Activated CD8-positive, alpha-beta T cell treated with anti-CD3 and anti-CD28 coated beads for 36 hours (primary cell): Measurements from ENCODE around the gene PPM1L. TPM values are rescaled to one million over a fixed set of nuclear protein-coding genes. Genes with fewer than 3 reads are reported as not detected.

Experiments used
- ATAC-seq: fragments of 200-7000 bp; cut with Tn5 transposase; one replicate; pipeline ENCODE4 v1.10.0; 2021; ENCODE audit warnings: mild to moderate bottlenecking, moderate library complexity
- CTCF ChIA-PET: fragments of 350-600 bp; sonication (Branson Sonifier 250); formaldehyde crosslinking; loops from one replicate; lab custom pipeline; 2021; ENCODE audit warnings: antibody characterized with exemption; lab: Charles Lee
- POLR2A ChIA-PET: fragments of 350-600 bp; sonication (Branson Sonifier 250); formaldehyde crosslinking; loops from one replicate; lab custom pipeline; 2021; ENCODE audit warnings: antibody characterized with exemption; lab: Charles Lee
- DNase-seq: peaks from one replicate; pipeline ENCODE4 v3.0.0-alpha.2; 2020
- H3K27ac Mint-ChIP-seq: one replicate; pipeline ENCODE4 v1.8.0; 2021; ENCODE audit warnings: mild to moderate bottlenecking, mixed read lengths
- H3K27me3 Mint-ChIP-seq: one replicate; pipeline ENCODE4 v1.8.0; 2021; ENCODE audit warnings: mixed read lengths
- H3K36me3 Mint-ChIP-seq: one replicate; pipeline ENCODE4 v1.8.0; 2021; ENCODE audit warnings: low read depth, mixed read lengths
- H3K4me1 Mint-ChIP-seq: one replicate; pipeline ENCODE4 v1.8.0; 2021; ENCODE audit warnings: low read depth, mixed read lengths
- H3K4me3 Mint-ChIP-seq: one replicate; pipeline ENCODE4 v1.8.0; 2021; ENCODE audit warnings: mild to moderate bottlenecking, moderate library complexity, mixed read lengths
- H3K9me3 Mint-ChIP-seq: one replicate; pipeline ENCODE4 v1.8.0; 2021; ENCODE audit warnings: mixed read lengths
- intact Hi-C: fragments of 100-400 bp; cut with micrococcal nuclease; formaldehyde crosslinking; loops from one replicate; pipeline ENCODE4 v1.10.0; 2022
- total RNA-seq, 2 experiments: library from RNA; stranded (reverse); gene quantifications; one replicate each; pipeline ENCODE4 v1.2.3, GENCODE V29; 2021
- TF ChIP-seq, protein P1 (sequence below): fragments of 200-600 bp; IDR thresholded peaks from one replicate; pipeline ENCODE4 v1.8.0; 2022; ENCODE audit warnings: antibody characterized with exemption, mild to moderate bottlenecking

Gene PPM1L
- total RNA-seq, 2 experiments from 2014 or later = 2.6 to 2.7 TPM

DNA sequence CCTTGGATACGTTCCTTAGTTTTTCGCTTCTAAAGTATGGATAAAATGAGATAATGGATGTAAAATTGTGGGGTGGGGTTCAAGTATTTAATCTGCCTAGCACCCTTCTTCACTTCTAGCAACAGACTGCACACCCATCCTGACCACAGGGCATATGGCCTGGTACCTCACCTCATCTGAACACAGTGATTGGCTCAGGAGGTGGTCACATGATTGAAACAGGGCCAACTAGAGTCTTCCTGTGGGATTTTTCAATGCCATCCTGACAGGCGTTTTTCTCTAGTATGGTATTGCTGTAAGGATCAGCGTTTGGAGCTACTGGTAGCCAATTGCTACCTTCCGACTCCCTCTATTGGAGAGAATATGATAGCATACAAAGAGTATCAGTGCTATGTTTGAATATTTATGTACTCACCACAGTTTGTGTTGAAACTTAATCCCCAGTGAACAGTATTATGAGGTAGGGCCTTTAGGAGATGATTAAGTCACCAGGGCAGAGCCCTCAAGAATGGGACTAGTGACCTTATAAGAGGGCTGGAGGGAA is 172.2 kb downstream of the PPM1L start:
- CTCF ChIA-PET = interaction anchor here (1.1 to 1.3 kb wide), 3 partner anchors 13 to 170 kb away, joined by 3 read pairs; no protein-coding TSS in a partner anchor
- intact Hi-C loops = no loop called here

DNA sequence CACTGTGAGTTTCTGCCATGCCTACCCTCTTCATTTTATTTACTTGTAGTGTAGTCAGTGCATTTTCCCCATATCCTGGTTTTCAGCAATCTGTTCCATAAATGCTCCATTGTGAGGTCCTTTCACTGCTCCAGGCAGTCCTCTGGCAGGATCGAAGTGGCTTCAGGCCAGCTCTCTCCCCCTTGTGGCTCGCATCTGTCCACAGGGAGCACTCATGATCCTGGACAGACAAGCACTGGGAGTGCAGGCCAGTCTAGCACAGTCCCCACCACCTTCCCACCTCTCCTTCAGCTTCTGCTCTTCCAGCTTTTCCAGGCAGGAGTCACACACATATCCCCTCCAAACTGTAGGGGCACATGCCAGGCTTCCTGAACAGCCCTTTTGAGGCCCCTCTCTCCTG is 173.6 kb downstream of the PPM1L start:
- Mint-ChIP-seq H3K36me3 (no peaks in the 10 kb centered on the region), H3K27ac (no peak overlapping the region), H3K9me3 (no peaks in the 10 kb centered on the region), H3K4me3 (no peak overlapping the region), H3K27me3 (no peaks in the 10 kb centered on the region), H3K4me1 (no peaks in the 10 kb centered on the region)
- ATAC-seq (no peak), DNase-seq (no peak)
- intact Hi-C loops = no loop called here
- ChIA-PET CTCF (interaction anchor here (2.0 kb wide), 1 partner anchor 12 kb away, joined by 7 read pairs; no protein-coding TSS in a partner anchor), POLR2A (no interaction called here)
- TF ChIP-seq, protein P1, sequence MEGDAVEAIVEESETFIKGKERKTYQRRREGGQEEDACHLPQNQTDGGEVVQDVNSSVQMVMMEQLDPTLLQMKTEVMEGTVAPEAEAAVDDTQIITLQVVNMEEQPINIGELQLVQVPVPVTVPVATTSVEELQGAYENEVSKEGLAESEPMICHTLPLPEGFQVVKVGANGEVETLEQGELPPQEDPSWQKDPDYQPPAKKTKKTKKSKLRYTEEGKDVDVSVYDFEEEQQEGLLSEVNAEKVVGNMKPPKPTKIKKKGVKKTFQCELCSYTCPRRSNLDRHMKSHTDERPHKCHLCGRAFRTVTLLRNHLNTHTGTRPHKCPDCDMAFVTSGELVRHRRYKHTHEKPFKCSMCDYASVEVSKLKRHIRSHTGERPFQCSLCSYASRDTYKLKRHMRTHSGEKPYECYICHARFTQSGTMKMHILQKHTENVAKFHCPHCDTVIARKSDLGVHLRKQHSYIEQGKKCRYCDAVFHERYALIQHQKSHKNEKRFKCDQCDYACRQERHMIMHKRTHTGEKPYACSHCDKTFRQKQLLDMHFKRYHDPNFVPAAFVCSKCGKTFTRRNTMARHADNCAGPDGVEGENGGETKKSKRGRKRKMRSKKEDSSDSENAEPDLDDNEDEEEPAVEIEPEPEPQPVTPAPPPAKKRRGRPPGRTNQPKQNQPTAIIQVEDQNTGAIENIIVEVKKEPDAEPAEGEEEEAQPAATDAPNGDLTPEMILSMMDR = no peak

More for the DNA sequence above, 172.2 kb downstream of the PPM1L start:
- no peaks in the 10 kb centered on the region for H3K27me3 Mint-ChIP-seq
- no peaks in the 10 kb centered on the region for H3K36me3 Mint-ChIP-seq
- H3K4me3 Mint-ChIP-seq = no peak overlapping the region
- DNase-seq (no peak), ATAC-seq (no peak)
- H3K4me1 Mint-ChIP-seq = no peaks in the 10 kb centered on the region
- no peak overlapping the region for H3K27ac Mint-ChIP-seq
- no peaks in the 10 kb centered on the region for H3K9me3 Mint-ChIP-seq
- TF ChIP-seq, protein P1 = no peak
- POLR2A ChIA-PET = no interaction called here

DNA sequence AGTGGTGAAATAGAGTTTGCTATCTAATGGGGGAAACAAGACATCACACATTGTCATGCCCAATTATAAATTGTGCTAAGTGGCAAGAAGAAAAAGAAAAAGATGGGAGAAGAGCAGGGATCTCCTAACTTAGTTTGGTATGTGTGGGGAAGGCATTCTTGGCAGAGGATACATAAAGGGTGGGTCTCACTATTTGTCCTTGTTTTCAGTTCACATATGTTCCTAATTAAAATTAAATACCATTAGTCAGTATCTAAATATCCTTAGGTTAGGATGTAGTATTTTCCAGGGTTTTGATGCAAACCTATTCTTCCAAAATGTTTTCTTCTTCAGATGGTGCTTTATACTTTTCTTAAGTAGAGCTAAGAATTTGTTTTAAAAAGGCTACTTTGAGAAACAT is 175.4 kb downstream of the PPM1L start:
- Mint-ChIP-seq H3K4me1 (no peaks in the 10 kb centered on the region), H3K4me3 (no peak overlapping the region), H3K9me3 (no peaks in the 10 kb centered on the region), H3K27ac (no peak overlapping the region), H3K27me3 (no peaks in the 10 kb centered on the region), H3K36me3 (no peaks in the 10 kb centered on the region)
- no peak for DNase-seq
- CTCF ChIA-PET = interaction anchor here (0.9 to 1.1 kb wide), 2 partner anchors 10 to 344 kb away, joined by 3 to 5 read pairs; no protein-coding TSS in a partner anchor
- POLR2A ChIA-PET = no interaction called here
- TF ChIP-seq, protein P1 = no peak
- intact Hi-C loops = no loop called here
- no peak for ATAC-seq

DNA sequence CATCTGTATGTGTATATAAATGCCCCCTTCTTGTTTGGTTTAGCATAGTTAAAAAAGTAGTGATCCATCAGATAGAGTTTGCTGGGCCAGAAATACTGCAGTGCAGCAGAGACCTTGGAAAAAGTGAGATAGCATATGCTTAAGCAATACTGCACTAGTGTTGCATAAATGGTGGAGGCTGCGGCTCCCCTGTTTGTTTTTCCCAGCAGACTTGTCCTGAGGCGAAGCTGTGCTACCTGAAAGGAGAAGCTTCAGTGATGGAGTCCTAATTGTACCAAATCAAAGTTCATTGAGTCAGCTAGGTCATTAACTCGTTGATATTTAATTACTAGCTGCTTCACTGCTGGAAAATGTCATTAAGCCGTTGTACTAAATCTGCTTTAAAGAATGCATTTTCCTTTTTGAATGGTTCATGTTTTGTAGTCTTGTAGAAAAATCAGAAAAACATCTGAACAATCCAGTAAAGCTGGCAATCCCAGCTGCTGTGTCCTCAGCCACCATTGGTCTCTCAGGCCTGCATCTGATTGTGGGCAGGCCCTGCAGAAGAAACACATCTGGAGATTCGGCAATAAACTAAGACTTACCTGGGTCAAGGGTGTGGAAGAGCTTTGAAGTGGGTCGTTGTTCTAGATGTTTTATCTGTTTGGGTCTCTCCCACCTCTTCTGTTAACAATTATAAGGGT is 179.5 kb downstream of the PPM1L start:
- CTCF ChIA-PET = interaction anchor here (2.1 kb wide), 1 partner anchor 230 kb away, joined by 4 read pairs; no protein-coding TSS in a partner anchor
- intact Hi-C loops = no loop called here

More for the DNA sequence above, 179.5 kb downstream of the PPM1L start:
- H3K4me3 Mint-ChIP-seq = no peak overlapping the region
- no peak overlapping the region for H3K27ac Mint-ChIP-seq
- POLR2A ChIA-PET = no interaction called here
- TF ChIP-seq, protein P1 = no peak
- no peaks in the 10 kb centered on the region for H3K4me1 Mint-ChIP-seq
- no peak for DNase-seq
- H3K27me3 Mint-ChIP-seq = no peaks in the 10 kb centered on the region
- no peaks in the 10 kb centered on the region for H3K9me3 Mint-ChIP-seq
- no peak for ATAC-seq
- H3K36me3 Mint-ChIP-seq = no peaks in the 10 kb centered on the region
